Measurements from ENCODE around the gene PSMB7.
A peak's percentile ranks its signal among the peaks of the same experiment; 100 is the strongest.

The PSMB7 gene

GRCh38 chr9:124357721-124358361, 57.4 kb downstream of the PSMB7 start:
- no peak for DNase-seq (ENCODE audit: low read depth)

GRCh38 chr9:124356745-124357390, 58.4 kb downstream of the PSMB7 start:
- no peak for DNase-seq (ENCODE audit: low read depth)

- no peak for DNase-seq (ENCODE audit: low read depth)
Measured at GRCh38 chr9:124355941-124356744, 59.1 kb downstream of the PSMB7 start.

GRCh38 chr9:124355039-124355940, 60.0 kb downstream of the PSMB7 start:
- no peak for DNase-seq (ENCODE audit: low read depth)

GRCh38 chr9:124354346-124355038, 60.8 kb downstream of the PSMB7 start:
- DNase-seq (ENCODE audit: low read depth) = no peak

- peak; percentile 55 for DNase-seq (ENCODE audit: low read depth)
Measured at GRCh38 chr9:124353811-124354274, 61.4 kb downstream of the PSMB7 start.

GRCh38 chr9:124353166-124353768, 62.0 kb downstream of the PSMB7 start:
- DNase-seq (ENCODE audit: low read depth) = no peak

- no peak for DNase-seq (ENCODE audit: low read depth)
Measured at GRCh38 chr9:124352616-124353015, 62.6 kb downstream of the PSMB7 start.

- DNase-seq (ENCODE audit: low read depth) = no peak
Measured at GRCh38 chr9:124351672-124352468, 63.4 kb downstream of the PSMB7 start.

- DNase-seq (ENCODE audit: low read depth) = no peak
Measured at GRCh38 chr9:124350494-124351263, 64.6 kb downstream of the PSMB7 start.

- no peak for DNase-seq (ENCODE audit: low read depth)
Measured at GRCh38 chr9:124349675-124350493, 65.4 kb downstream of the PSMB7 start.

- DNase-seq (ENCODE audit: low read depth) = no peak
Measured at GRCh38 chr9:124349267-124349666, 66.0 kb downstream of the PSMB7 start.

GRCh38 chr9:124348831-124349230, 66.4 kb downstream of the PSMB7 start:
- DNase-seq (ENCODE audit: low read depth) = no peak

- DNase-seq (ENCODE audit: low read depth) = no peak
Measured at GRCh38 chr9:124348363-124348762, 66.9 kb downstream of the PSMB7 start.

- no peak for DNase-seq (ENCODE audit: low read depth)
Measured at GRCh38 chr9:124347968-124348358, 67.3 kb downstream of the PSMB7 start.

GRCh38 chr9:124347206-124347967, 67.9 kb downstream of the PSMB7 start:
- no peak for DNase-seq (ENCODE audit: low read depth)

- DNase-seq (ENCODE audit: low read depth) = no peak
Measured at GRCh38 chr9:124346347-124347163, 68.7 kb downstream of the PSMB7 start.
